NCI-H82 treated with DMSO at 0.1 percent for 48 hours (cell line): ENCODE measurements around the gene HTR4.
"Not testable (repeated sequence)": the region's sequence is repeated elsewhere in the genome, so short reads cannot be mapped to it uniquely, and the experiment has no call there.

Source experiments
- DNase-seq: peaks from one replicate; lab custom pipeline; 2025; ENCODE audit not compliant: unreplicated experiment; lab: John Stamatoyannopoulos, UW

The HTR4 gene

GRCh38 chr5:148540647-148541046 lies 113.7 kb downstream of the HTR4 start:
- DNase-seq = no peak

GRCh38 chr5:148539851-148540250 lies 114.5 kb downstream of the HTR4 start:
- DNase-seq = no peak

GRCh38 chr5:148535190-148535589 lies 119.1 kb downstream of the HTR4 start:
- no peak for DNase-seq

- no peak for DNase-seq
Observed at GRCh38 chr5:148532969-148533670, 121.2 kb downstream of the HTR4 start.

- not testable (repeated sequence) for DNase-seq
Observed at GRCh38 chr5:148529450-148529849, 124.9 kb downstream of the HTR4 start.

- DNase-seq = no peak
Observed at GRCh38 chr5:148524721-148525120, 129.6 kb downstream of the HTR4 start.

GRCh38 chr5:148523139-148523538 lies 131.2 kb downstream of the HTR4 start:
- no peak for DNase-seq

GRCh38 chr5:148515460-148515859 lies 138.9 kb downstream of the HTR4 start:
- DNase-seq = no peak

GRCh38 chr5:148514344-148514743 lies 140.0 kb downstream of the HTR4 start:
- DNase-seq = no peak

GRCh38 chr5:148512498-148512897 lies 141.8 kb downstream of the HTR4 start:
- no peak for DNase-seq

GRCh38 chr5:148511810-148512347 lies 142.4 kb downstream of the HTR4 start:
- DNase-seq = no peak

- no peak for DNase-seq
Observed at GRCh38 chr5:148509893-148510292, 144.4 kb downstream of the HTR4 start.

- DNase-seq = no peak
Observed at GRCh38 chr5:148507648-148508047, 146.7 kb downstream of the HTR4 start.

- no peak for DNase-seq
Observed at GRCh38 chr5:148499452-148499851, 154.9 kb downstream of the HTR4 start.

GRCh38 chr5:148497757-148498156 lies 156.6 kb downstream of the HTR4 start:
- DNase-seq = no peak

GRCh38 chr5:148492351-148492750 lies 162.0 kb downstream of the HTR4 start:
- no peak for DNase-seq

- DNase-seq = no peak
Observed at GRCh38 chr5:148491793-148492184, 162.5 kb downstream of the HTR4 start.

GRCh38 chr5:148491015-148491792 lies 163.1 kb downstream of the HTR4 start:
- no peak for DNase-seq

GRCh38 chr5:148488757-148489156 lies 165.6 kb downstream of the HTR4 start:
- DNase-seq = no peak

GRCh38 chr5:148486456-148486855 lies 167.9 kb downstream of the HTR4 start:
- no peak for DNase-seq

- no peak for DNase-seq
Observed at GRCh38 chr5:148484651-148485050, 169.7 kb downstream of the HTR4 start.

- no peak for DNase-seq
Observed at GRCh38 chr5:148483750-148484149, 170.6 kb downstream of the HTR4 start.
